Activated naive CD8-positive, alpha-beta T cell treated with anti-CD3 and anti-CD28 coated beads, Interleukin-2, amount 50 U/mL, for 24 hours (primary cell): ENCODE measurements around the gene MACROD2.

Source experiments
- ATAC-seq: fragments of 150-1000 bp; cut with Tn5 transposase; one replicate; pipeline ENCODE4 v1.10.0; 2021
- DNase-seq: peaks from one replicate; pipeline ENCODE4 v3.0.0; 2021
- H3K27ac Mint-ChIP-seq: one replicate; pipeline ENCODE4 v1.8.0; 2021; ENCODE audit warnings: mild to moderate bottlenecking, mixed read lengths
- H3K27me3 Mint-ChIP-seq: one replicate; pipeline ENCODE4 v1.8.0; 2021; ENCODE audit warnings: mixed read lengths
- H3K36me3 Mint-ChIP-seq: one replicate; pipeline ENCODE4 v1.8.0; 2021; ENCODE audit warnings: low read depth, mixed read lengths
- H3K4me1 Mint-ChIP-seq: one replicate; pipeline ENCODE4 v1.8.0; 2021; ENCODE audit warnings: mixed read lengths
- H3K4me3 Mint-ChIP-seq: one replicate; pipeline ENCODE4 v1.8.0; 2021; ENCODE audit warnings: mild to moderate bottlenecking, moderate library complexity, mixed read lengths
- H3K9me3 Mint-ChIP-seq: one replicate; pipeline ENCODE4 v1.8.0; 2021; ENCODE audit warnings: mixed read lengths

MACROD2 gene

GRCh38 chr20:14732996-14733395, 737.7 kb downstream of the MACROD2 start:
- H3K4me3 Mint-ChIP-seq, result no peak overlapping the region
- no peak overlapping the region for H3K27ac Mint-ChIP-seq
- no peak for DNase-seq
- no peaks in the 10 kb centered on the region for H3K27me3 Mint-ChIP-seq
- H3K36me3 Mint-ChIP-seq, result no peaks in the 10 kb centered on the region
- ATAC-seq, result no peak
- H3K4me1 Mint-ChIP-seq, result no peaks in the 10 kb centered on the region
- H3K9me3 Mint-ChIP-seq, result peaks cover 6% of the 10 kb centered on the region

DNA sequence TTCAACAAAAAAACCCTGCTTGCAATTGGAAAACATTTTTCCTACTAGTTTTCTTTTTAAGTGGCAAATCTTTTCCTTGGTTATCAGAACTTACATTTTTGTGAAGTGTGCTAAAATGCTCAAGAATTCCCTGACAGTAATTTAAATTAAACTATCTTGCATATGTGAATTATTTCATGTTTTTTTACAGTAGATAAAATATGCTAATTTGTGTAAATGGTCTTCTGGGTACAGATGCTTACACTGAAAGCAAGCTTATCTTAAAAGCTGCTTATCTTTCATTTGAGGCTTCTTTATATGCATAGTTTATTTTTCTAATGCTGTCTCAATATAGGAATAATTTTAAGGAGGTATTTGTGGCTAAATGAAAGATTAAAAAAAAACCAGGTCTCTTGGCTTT, 745.1 kb downstream of the MACROD2 start:
- ATAC-seq (no peak), DNase-seq (no peak)
- Mint-ChIP-seq H3K27ac (no peak overlapping the region), H3K27me3 (no peaks in the 10 kb centered on the region), H3K4me1 (no peaks in the 10 kb centered on the region), H3K36me3 (no peaks in the 10 kb centered on the region), H3K9me3 (peaks cover 7% of the 10 kb centered on the region), H3K4me3 (no peak overlapping the region)

- Mint-ChIP-seq H3K4me1 (no peaks in the 10 kb centered on the region), H3K9me3 (peaks cover 4% of the 10 kb centered on the region), H3K27me3 (no peaks in the 10 kb centered on the region), H3K27ac (no peak overlapping the region), H3K36me3 (no peaks in the 10 kb centered on the region), H3K4me3 (no peak overlapping the region)
- DNase-seq (no peak), ATAC-seq (no peak)
Measured at GRCh38 chr20:14741616-14742015, 746.3 kb downstream of the MACROD2 start.

- Mint-ChIP-seq H3K27ac (no peak overlapping the region), H3K4me1 (no peaks in the 10 kb centered on the region), H3K27me3 (no peaks in the 10 kb centered on the region), H3K4me3 (no peak overlapping the region), H3K36me3 (no peaks in the 10 kb centered on the region), H3K9me3 (peaks cover 4% of the 10 kb centered on the region)
- DNase-seq (no peak), ATAC-seq (no peak)
Measured at GRCh38 chr20:14744723-14745122, 749.4 kb downstream of the MACROD2 start.

GRCh38 chr20:14745830-14746229, 750.5 kb downstream of the MACROD2 start:
- Mint-ChIP-seq H3K9me3 (peaks cover 4% of the 10 kb centered on the region), H3K27ac (no peak overlapping the region), H3K27me3 (no peaks in the 10 kb centered on the region), H3K36me3 (no peaks in the 10 kb centered on the region), H3K4me1 (no peaks in the 10 kb centered on the region), H3K4me3 (no peak overlapping the region)
- no peak for ATAC-seq
- no peak for DNase-seq

- ATAC-seq, result no peak
- Mint-ChIP-seq H3K4me3 (no peak overlapping the region), H3K4me1 (no peaks in the 10 kb centered on the region), H3K36me3 (no peaks in the 10 kb centered on the region), H3K27me3 (no peaks in the 10 kb centered on the region), H3K27ac (no peak overlapping the region), H3K9me3 (peaks cover 6% of the 10 kb centered on the region)
- no peak for DNase-seq
Measured at GRCh38 chr20:14751191-14751590, 755.9 kb downstream of the MACROD2 start.

DNA sequence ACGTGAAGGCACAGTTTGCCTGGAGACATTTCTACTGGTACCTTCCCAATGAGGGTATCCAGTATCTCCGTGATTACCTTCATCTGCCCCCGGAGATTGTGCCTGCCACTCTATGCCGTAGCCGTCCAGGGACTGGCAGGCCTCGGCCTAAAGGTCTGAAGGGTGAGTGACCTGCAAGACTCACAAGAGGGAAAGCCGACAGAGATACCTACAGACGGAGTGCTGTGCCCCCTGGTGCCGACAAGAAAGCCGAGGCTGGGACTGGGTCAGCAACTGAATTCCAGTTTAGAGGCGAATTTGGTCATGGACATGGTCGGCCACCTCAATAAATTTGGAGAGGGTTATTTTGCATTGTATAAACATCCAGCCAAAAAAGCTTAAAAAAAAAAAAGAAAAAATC, 762.4 kb downstream of the MACROD2 start:
- ATAC-seq (no peak), DNase-seq (no peak)
- Mint-ChIP-seq H3K27ac (no peak overlapping the region), H3K4me3 (no peak overlapping the region), H3K36me3 (no peaks in the 10 kb centered on the region), H3K27me3 (no peaks in the 10 kb centered on the region), H3K4me1 (no peaks in the 10 kb centered on the region), H3K9me3 (no peaks in the 10 kb centered on the region)

- no peaks in the 10 kb centered on the region for H3K9me3 Mint-ChIP-seq
- H3K4me3 Mint-ChIP-seq, result no peak overlapping the region
- H3K27me3 Mint-ChIP-seq, result no peaks in the 10 kb centered on the region
- no peak for DNase-seq
- no peak overlapping the region for H3K27ac Mint-ChIP-seq
- no peak for ATAC-seq
- no peaks in the 10 kb centered on the region for H3K36me3 Mint-ChIP-seq
- no peaks in the 10 kb centered on the region for H3K4me1 Mint-ChIP-seq
Measured at GRCh38 chr20:14758356-14758755, 763.0 kb downstream of the MACROD2 start.

- H3K36me3 Mint-ChIP-seq, result no peaks in the 10 kb centered on the region
- H3K27me3 Mint-ChIP-seq, result no peaks in the 10 kb centered on the region
- H3K9me3 Mint-ChIP-seq, result no peaks in the 10 kb centered on the region
- no peak overlapping the region for H3K4me3 Mint-ChIP-seq
- H3K27ac Mint-ChIP-seq, result no peak overlapping the region
- no peak for ATAC-seq
- DNase-seq, result no peak
- H3K4me1 Mint-ChIP-seq, result no peaks in the 10 kb centered on the region
Measured at GRCh38 chr20:14759979-14760378, 764.7 kb downstream of the MACROD2 start.

- no peak overlapping the region for H3K4me3 Mint-ChIP-seq
- H3K36me3 Mint-ChIP-seq, result no peaks in the 10 kb centered on the region
- no peaks in the 10 kb centered on the region for H3K4me1 Mint-ChIP-seq
- no peak for DNase-seq
- no peak for ATAC-seq
- no peaks in the 10 kb centered on the region for H3K9me3 Mint-ChIP-seq
- H3K27me3 Mint-ChIP-seq, result no peaks in the 10 kb centered on the region
- no peak overlapping the region for H3K27ac Mint-ChIP-seq
Measured at GRCh38 chr20:14761903-14762302, 766.6 kb downstream of the MACROD2 start.

- no peak for DNase-seq
Measured at GRCh38 chr20:14764511-14765369, 769.4 kb downstream of the MACROD2 start.

DNA sequence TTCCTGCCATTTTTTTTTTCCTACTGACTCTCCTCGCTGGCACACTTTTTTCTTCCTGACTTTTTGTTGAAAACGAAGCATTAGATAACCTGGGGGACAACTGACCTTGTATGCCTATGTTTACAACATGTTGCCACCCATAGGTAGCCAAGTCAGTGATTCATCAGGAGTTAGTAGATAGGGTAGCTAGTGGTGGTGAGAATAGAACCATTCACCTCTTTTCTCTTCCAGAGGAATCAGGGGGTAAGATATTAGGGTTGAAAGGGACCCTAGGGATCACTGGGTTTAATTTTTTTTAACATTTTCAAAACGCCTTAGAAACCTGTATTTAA, 770.0 kb downstream of the MACROD2 start:
- no peaks in the 10 kb centered on the region for H3K9me3 Mint-ChIP-seq

More at GRCh38 chr20:14764511-14765369, 769.4 kb downstream of the MACROD2 start:
- Mint-ChIP-seq H3K27ac (no peak overlapping the region), H3K4me3 (no peak overlapping the region), H3K27me3 (no peaks in the 10 kb centered on the region), H3K4me1 (no peaks in the 10 kb centered on the region), H3K36me3 (no peaks in the 10 kb centered on the region), H3K9me3 (no peaks in the 10 kb centered on the region)
- no peak for ATAC-seq

DNA sequence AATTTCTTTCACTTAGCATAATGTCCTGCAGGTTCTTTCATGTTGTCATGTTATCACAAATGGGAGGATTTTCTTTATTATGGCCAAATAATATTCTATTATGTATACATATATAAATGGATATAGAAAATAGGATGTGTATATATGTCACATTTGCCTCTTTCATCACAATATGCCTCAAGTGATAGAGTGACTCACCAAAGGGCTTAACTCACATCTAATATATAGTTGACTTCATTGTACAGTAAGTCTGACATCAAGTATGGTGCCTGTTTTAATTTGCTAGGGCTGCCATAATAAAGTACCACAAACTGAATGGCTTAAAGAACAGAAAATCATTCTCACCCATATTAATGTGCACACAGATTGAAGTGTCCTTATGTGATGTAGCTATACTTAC, 778.2 kb downstream of the MACROD2 start:
- Mint-ChIP-seq H3K27ac (no peak overlapping the region), H3K4me3 (no peak overlapping the region), H3K27me3 (no peaks in the 10 kb centered on the region), H3K9me3 (peaks cover 25% of the 10 kb centered on the region), H3K4me1 (no peaks in the 10 kb centered on the region), H3K36me3 (no peaks in the 10 kb centered on the region)
- ATAC-seq, result no peak
- no peak for DNase-seq

More for the DNA sequence above, 770.0 kb downstream of the MACROD2 start:
- Mint-ChIP-seq H3K27ac (no peak overlapping the region), H3K4me1 (no peaks in the 10 kb centered on the region), H3K36me3 (no peaks in the 10 kb centered on the region), H3K27me3 (no peaks in the 10 kb centered on the region), H3K4me3 (no peak overlapping the region)
- DNase-seq, result no peak
- no peak for ATAC-seq

DNA sequence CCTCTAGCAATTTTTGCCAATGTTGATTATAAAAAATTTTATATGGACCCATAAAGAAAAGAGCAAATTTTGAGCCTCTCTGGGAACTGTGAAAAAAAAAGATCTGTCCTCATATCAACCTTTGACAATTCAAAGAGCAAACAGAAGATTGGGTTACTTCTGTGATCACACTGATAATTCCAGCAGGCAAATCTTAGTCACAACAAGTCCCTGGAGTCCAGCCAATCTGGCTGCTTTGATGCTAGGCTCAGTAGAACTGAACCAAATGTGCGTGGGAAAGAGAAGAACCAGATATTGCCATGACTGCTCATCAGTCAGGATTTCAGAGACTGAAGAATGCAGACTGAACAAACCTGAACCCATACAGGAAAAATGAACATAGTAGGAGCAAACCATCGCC, 780.5 kb downstream of the MACROD2 start:
- Mint-ChIP-seq H3K4me1 (no peaks in the 10 kb centered on the region), H3K4me3 (no peak overlapping the region), H3K36me3 (no peaks in the 10 kb centered on the region), H3K27ac (no peak overlapping the region), H3K9me3 (peaks cover 25% of the 10 kb centered on the region), H3K27me3 (no peaks in the 10 kb centered on the region)
- DNase-seq (no peak), ATAC-seq (no peak)

- H3K4me1 Mint-ChIP-seq, result no peaks in the 10 kb centered on the region
- peaks cover 21% of the 10 kb centered on the region for H3K9me3 Mint-ChIP-seq
- ATAC-seq (no peak), DNase-seq (no peak)
- H3K27ac Mint-ChIP-seq, result no peak overlapping the region
- H3K36me3 Mint-ChIP-seq, result no peaks in the 10 kb centered on the region
- H3K27me3 Mint-ChIP-seq, result no peaks in the 10 kb centered on the region
- no peak overlapping the region for H3K4me3 Mint-ChIP-seq
Measured at GRCh38 chr20:14777591-14777990, 782.3 kb downstream of the MACROD2 start.

DNA sequence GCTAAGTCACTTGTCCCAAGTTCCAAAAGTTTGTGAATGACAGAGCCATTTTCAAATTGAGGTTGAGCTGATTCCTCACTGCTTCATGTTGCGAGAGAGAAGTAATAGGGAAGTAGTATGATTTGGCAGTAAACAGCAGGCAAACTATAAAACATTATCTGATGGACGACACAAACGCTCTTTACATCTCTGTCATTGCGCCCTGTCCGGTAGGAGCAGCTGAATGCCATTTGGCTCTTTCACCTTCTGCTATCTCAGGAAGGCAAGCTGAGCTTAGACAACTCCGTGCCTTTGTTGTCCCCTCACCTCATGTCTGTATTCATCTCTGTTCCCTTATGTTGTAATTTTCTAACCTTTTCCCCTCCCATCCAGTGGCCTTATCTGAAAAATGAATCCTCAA, 782.8 kb downstream of the MACROD2 start:
- no peak for DNase-seq
- no peaks in the 10 kb centered on the region for H3K4me1 Mint-ChIP-seq
- no peaks in the 10 kb centered on the region for H3K27me3 Mint-ChIP-seq
- no peak for ATAC-seq
- H3K9me3 Mint-ChIP-seq, result peaks cover 25% of the 10 kb centered on the region
- H3K27ac Mint-ChIP-seq, result no peak overlapping the region
- H3K36me3 Mint-ChIP-seq, result no peaks in the 10 kb centered on the region
- no peak overlapping the region for H3K4me3 Mint-ChIP-seq
